Measurements from ENCODE around the gene CACNB2.

DNA sequence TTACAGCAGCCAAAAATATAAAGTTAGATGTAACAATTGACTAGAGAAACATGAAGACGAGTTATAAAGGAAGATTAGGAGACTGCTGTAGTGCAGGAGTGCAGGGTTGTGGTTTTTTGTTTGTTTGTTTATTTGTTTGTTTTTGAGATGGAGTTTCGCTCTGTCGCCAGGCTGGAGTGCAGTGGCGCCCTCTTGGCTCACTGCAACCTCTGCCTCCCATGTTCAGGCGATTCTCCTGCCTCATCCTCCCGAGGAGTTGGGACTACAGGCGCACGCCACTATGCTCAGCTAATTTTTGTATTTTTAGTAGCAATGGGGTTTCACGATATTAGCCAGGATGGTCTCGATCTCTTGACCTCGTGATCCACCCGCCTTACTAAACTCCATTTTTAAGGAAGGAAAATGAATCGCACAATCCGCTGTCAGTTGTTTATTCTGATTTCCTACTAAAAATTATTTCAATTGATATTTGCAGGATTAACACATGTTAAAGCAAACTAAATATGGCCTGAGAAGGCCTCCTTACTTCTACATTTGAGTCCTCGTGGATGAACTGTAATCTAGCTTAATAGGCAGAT, 277.8 kb downstream of the CACNB2 start:
- TF ChIP-seq, protein P1, sequence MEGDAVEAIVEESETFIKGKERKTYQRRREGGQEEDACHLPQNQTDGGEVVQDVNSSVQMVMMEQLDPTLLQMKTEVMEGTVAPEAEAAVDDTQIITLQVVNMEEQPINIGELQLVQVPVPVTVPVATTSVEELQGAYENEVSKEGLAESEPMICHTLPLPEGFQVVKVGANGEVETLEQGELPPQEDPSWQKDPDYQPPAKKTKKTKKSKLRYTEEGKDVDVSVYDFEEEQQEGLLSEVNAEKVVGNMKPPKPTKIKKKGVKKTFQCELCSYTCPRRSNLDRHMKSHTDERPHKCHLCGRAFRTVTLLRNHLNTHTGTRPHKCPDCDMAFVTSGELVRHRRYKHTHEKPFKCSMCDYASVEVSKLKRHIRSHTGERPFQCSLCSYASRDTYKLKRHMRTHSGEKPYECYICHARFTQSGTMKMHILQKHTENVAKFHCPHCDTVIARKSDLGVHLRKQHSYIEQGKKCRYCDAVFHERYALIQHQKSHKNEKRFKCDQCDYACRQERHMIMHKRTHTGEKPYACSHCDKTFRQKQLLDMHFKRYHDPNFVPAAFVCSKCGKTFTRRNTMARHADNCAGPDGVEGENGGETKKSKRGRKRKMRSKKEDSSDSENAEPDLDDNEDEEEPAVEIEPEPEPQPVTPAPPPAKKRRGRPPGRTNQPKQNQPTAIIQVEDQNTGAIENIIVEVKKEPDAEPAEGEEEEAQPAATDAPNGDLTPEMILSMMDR (IDR thresholded peaks at IDR 0.05) = no peak
- TF ChIP-seq POLR2AphosphoS5 (IDR thresholded peaks at IDR 0.05) = no peak
